A549 (cell line): ENCODE measurements around the gene SKI. TPM values are rescaled to one million over a fixed set of nuclear protein-coding genes. Genes with fewer than 3 reads are reported as not detected.

ENCODE experiments used
- ATAC-seq, 2 experiments: fragments of 200-7000 bp in 1 of 2; fragments of >200 bp in 1 of 2; cut with Nextera tagmentation in 1 of 2; cut with Tn5 transposase in 1 of 2; 3 replicates each; pipeline versions ENCODE4 v1.8.0 to v1.9.1; 2018 to 2020; ENCODE audit warnings: mild to moderate bottlenecking in 1 of 2, moderate library complexity in 1 of 2
- CTCF ChIA-PET: fragments of 300-600 bp; sonication (Branson Sonifier 250); formaldehyde crosslinking; extraction: SDS; loops from one replicate; lab custom pipeline; 2021; ENCODE audit warnings: antibody characterized with exemption, inconsistent platforms; lab: Yijun Ruan, JAX
- POLR2A ChIA-PET: fragments of 350-600 bp; formaldehyde crosslinking; extraction: SDS; loops from one replicate; lab custom pipeline; 2021; ENCODE audit warnings: antibody characterized with exemption, inconsistent platforms; lab: Yijun Ruan, JAX
- DNase-seq, 2 experiments: peaks; one replicate each; pipeline versions ENCODE4 v3.0.0 to v3.0.0-alpha.2; 2011 to 2016; ENCODE audit warnings: low read depth in 1 of 2, low spot score in 1 of 2
- FAIRE-seq: peaks from 2 replicates; lab custom pipeline; 2011; peaks lifted over from hg19 to GRCh38; lab: Jason Lieb, UNC
- H3K27ac ChIP-seq, 2 experiments: fragments of >200 bp; sonication (Bioruptor Twin); formaldehyde crosslinking; 3 replicates each; pipeline ENCODE4 v1.5.1; 2016 to 2017
- H3K4me1 ChIP-seq: fragments of >200 bp; sonication (Bioruptor Twin); formaldehyde crosslinking; 3 replicates; pipeline ENCODE4 v1.6.1; 2016
- H3K4me2 ChIP-seq: fragments of >200 bp; sonication (Bioruptor Twin); formaldehyde crosslinking; 3 replicates; pipeline ENCODE4 v1.6.1; 2016
- H3K4me3 ChIP-seq: fragments of >200 bp; sonication (Bioruptor Twin); formaldehyde crosslinking; 3 replicates; pipeline ENCODE4 v1.5.1; 2016
- H3K9me3 ChIP-seq: fragments of >200 bp; sonication (Bioruptor Twin); formaldehyde crosslinking; 3 replicates; pipeline ENCODE4 v1.6.1; 2016
- BCL3 ChIP-seq: fragments of >200 bp; sonication (Bioruptor Twin); formaldehyde crosslinking; IDR thresholded peaks from 3 replicates; pipeline ENCODE4 v1.6.1; 2016
- BHLHE40 ChIP-seq: IDR thresholded peaks from 2 replicates; pipeline ENCODE4 v1.6.1; 2012; ENCODE audit warnings: low read depth, low read length, inconsistent platforms
- CEBPB ChIP-seq, 2 experiments: fragments of >200 bp in 1 of 2; sonication (Bioruptor Twin) in 1 of 2; formaldehyde crosslinking in 1 of 2; IDR thresholded peaks; 2 replicates each; pipeline ENCODE4 v1.6.1; 2012 to 2016
- CHD4 ChIP-seq: fragments of 200-600 bp; sonication (generic); IDR thresholded peaks from 2 replicates; pipeline ENCODE4 v1.6.1; 2016; ENCODE audit warnings: antibody characterized with exemption, mild to moderate bottlenecking, borderline replicate concordance
- FOSB ChIP-seq: fragments of 250-450 bp; sonication (Bioruptor Pico); IDR thresholded peaks from 2 replicates; pipeline ENCODE4 v1.5.0; 2020; ENCODE audit warnings: mild to moderate bottlenecking, moderate library complexity
- HES2 ChIP-seq: fragments of >200 bp; sonication (Bioruptor Twin); formaldehyde crosslinking; IDR thresholded peaks from 2 replicates; pipeline ENCODE4 v1.6.1; 2016
- HMGXB4 ChIP-seq: fragments of 250-450 bp; sonication (Bioruptor Pico); IDR thresholded peaks from 2 replicates; pipeline ENCODE4 v1.5.0; 2021; ENCODE audit warnings: mild to moderate bottlenecking, moderate library complexity, borderline replicate concordance
- HOXB13 ChIP-seq: fragments of 250-450 bp; sonication (Bioruptor Pico); IDR thresholded peaks from 2 replicates; pipeline ENCODE4 v1.5.0; 2020; ENCODE audit warnings: low read depth, mild to moderate bottlenecking, moderate library complexity
- JUNB ChIP-seq: fragments of >200 bp; sonication (Bioruptor Twin); formaldehyde crosslinking; IDR thresholded peaks from 2 replicates; pipeline ENCODE4 v1.6.1; 2016
- MAX ChIP-seq: IDR thresholded peaks from 2 replicates; pipeline ENCODE4 v1.6.1; 2012
- MYC ChIP-seq: IDR thresholded peaks from 2 replicates; pipeline ENCODE4 v1.6.1; 2012; ENCODE audit warnings: mild to moderate bottlenecking, inconsistent platforms, low read length, improper control_type of control experiment, borderline replicate concordance
- NFE2L2 ChIP-seq: fragments of 150-350 bp; conservative IDR thresholded peaks from 2 replicates; pipeline ENCODE4 v1.6.1; 2014; ENCODE audit warnings: low read length
- PBX3 ChIP-seq: IDR thresholded peaks from 2 replicates; pipeline ENCODE4 v1.6.1; 2012
- POLR2AphosphoS2 ChIP-seq: conservative IDR thresholded peaks from 2 replicates; pipeline ENCODE4 v1.6.1; 2012; ENCODE audit warnings: low read length, improper control_type of control experiment, inconsistent platforms
- RAD21 ChIP-seq, 2 experiments: fragments of >200 bp in 1 of 2; sonication (Bioruptor Twin) in 1 of 2; formaldehyde crosslinking in 1 of 2; IDR thresholded peaks in 1 of 2; conservative IDR thresholded peaks in 1 of 2; 2 replicates in 1 of 2; 3 replicates in 1 of 2; pipeline ENCODE4 v1.6.1; 2012 to 2018; ENCODE audit warnings: inconsistent platforms in 1 of 2
- REST ChIP-seq: fragments of 200-600 bp; sonication (generic); IDR thresholded peaks from 2 replicates; pipeline ENCODE4 v1.6.1; 2016; ENCODE audit warnings: antibody characterized with exemption, mild to moderate bottlenecking, moderate library complexity
- RFX5 ChIP-seq: fragments of 450-650 bp; IDR thresholded peaks from 2 replicates; pipeline ENCODE4 v1.7.1; 2014; ENCODE audit warnings: antibody characterized with exemption, mild to moderate bottlenecking, moderate library complexity
- SREBF2 ChIP-seq: fragments of 450-650 bp; IDR thresholded peaks from 2 replicates; pipeline ENCODE4 v1.6.1; 2014; ENCODE audit warnings: mild to moderate bottlenecking, moderate library complexity
- TP53 ChIP-seq: fragments of 250-450 bp; sonication (Bioruptor Pico); IDR thresholded peaks from 2 replicates; pipeline ENCODE4 v1.5.0; 2021; ENCODE audit warnings: mild to moderate bottlenecking, moderate library complexity
- USF2 ChIP-seq: fragments of 450-650 bp; IDR thresholded peaks from 2 replicates; pipeline ENCODE4 v1.6.1; 2014; ENCODE audit warnings: antibody characterized with exemption
- ZC3H11A ChIP-seq: fragments of 450-650 bp; IDR thresholded peaks from 2 replicates; pipeline ENCODE4 v1.6.1; 2014; ENCODE audit warnings: antibody characterized with exemption, mild to moderate bottlenecking
- ZNF302 ChIP-seq: fragments of 250-450 bp; sonication (Bioruptor Pico); IDR thresholded peaks from 2 replicates; pipeline ENCODE4 v1.9.0; 2021; ENCODE audit warnings: inconsistent platforms, mild to moderate bottlenecking, moderate library complexity
- ZSCAN20 ChIP-seq: fragments of 250-450 bp; sonication (Bioruptor Pico); IDR thresholded peaks from 2 replicates; pipeline ENCODE4 v1.8.0; 2022; ENCODE audit warnings: mild to moderate bottlenecking, moderate library complexity
- WGBS: methylation state at CpG from one replicate; pipeline ENCODE4 v1.1.6; 2017; ENCODE audit errors: missing lambda C conversion rate; 5-methylcytosine and 5-hydroxymethylcytosine counted together
- polyA plus RNA-seq, 4 experiments: library from polyadenylated mRNA; depleted of rRNA in 3 of 4; stranded (reverse); fragments of >200 nt; fragmentation: RNase III in 1 of 4; extraction: RNeasy Plus Mini Kit Qiagen cat#74134 plus additional on column Dnase treatment in 1 of 4; gene quantifications; 2 replicates in 3 of 4; 3 replicates in 1 of 4; pipeline ENCODE4 v1.2.3, GENCODE V29; 2011 to 2017

The SKI gene
- polyA plus RNA-seq, 2 of the 4 experiments (the other 2 are of a cell fraction) = 2.8 to 12.0 TPM

- Histone ChIP-seq H3K27ac (no peak overlapping the region), H3K4me2 (no peak overlapping the region), H3K4me1 (0 out of 3 replicates have a peak, but pooled peaks cover 6% of the 10 kb centered on the region), H3K9me3 (no peaks in the 10 kb centered on the region), H3K4me3 (no peak overlapping the region)
- no peak for TF ChIP-seq MAX
- no peak for TF ChIP-seq RAD21 (conservative IDR thresholded peaks at IDR 0.05 in 1 of 2, IDR thresholded peaks at IDR 0.05 in 1 of 2)
- no peak for TF ChIP-seq RFX5
- no peak for TF ChIP-seq ZSCAN20
- TF ChIP-seq JUNB = no peak
- TF ChIP-seq ZNF302 (CRISPR knock-in tag) = no peak
- TF ChIP-seq SREBF2 = no peak
- no peak for TF ChIP-seq CEBPB (IDR thresholded peaks at IDR 0.05)
- no peak for TF ChIP-seq BHLHE40
- no peak for TF ChIP-seq ZC3H11A
- TF ChIP-seq HMGXB4 (CRISPR knock-in tag) = no peak
- CTCF ChIA-PET = interaction anchor here (1.0 to 2.4 kb wide), 4 partner anchors 12 to 29 kb away, joined by 3 to 12 read pairs (median 6); partner anchors contain the start of gene FAAP20
- ATAC-seq (no peak), DNase-seq (no peak), FAIRE-seq (no peak)
- 71% methylated on average over 8 of the region's 18 CpGs for WGBS
- POLR2A ChIA-PET = interaction anchor here (1.2 kb wide), 1 partner anchor 12 kb away, joined by 3 read pairs; no protein-coding TSS in a partner anchor
These were observed 3.3 kb upstream of the SKI start for GRCh38 chr1:2224631-2225428.

- CTCF ChIA-PET = interaction anchor here (1.7 to 2.4 kb wide), 2 partner anchors 31 to 155 kb away, joined by 5 to 12 read pairs; partner anchors contain the start of gene FAAP20
- DNase-seq = no peak
- Histone ChIP-seq H3K9me3 (no peaks in the 10 kb centered on the region), H3K4me2 (peak overlapping the region; percentile 99), H3K4me3 (peak overlapping the region; percentile 98), H3K27ac (peak overlapping the region; percentile 100), H3K4me1 (peaks cover 20% of the 10 kb centered on the region)
- POLR2A ChIA-PET = interaction anchor here (1.0 to 1.3 kb wide), 3 partner anchors 17 to 22 kb away, joined by 3 to 4 read pairs (median 3); no protein-coding TSS in a partner anchor
- WGBS = 62% methylated on average over 11 of the region's 73 CpGs
- 0 out of 6 replicates have a peak, but pooled peaks of 1 of the 2 experiments have one; percentile 3 for ATAC-seq
- TF ChIP-seq CHD4 (no peak), USF2 (no peak), BCL3 (no peak), ZC3H11A (no peak), MYC (no peak), HES2 (no peak), POLR2AphosphoS2 (no peak), HOXB13 (CRISPR knock-in tag) (no peak), PBX3 (no peak), FOSB (CRISPR knock-in tag) (no peak), NFE2L2 (no peak), CEBPB (IDR thresholded peaks at IDR 0.05) (no peak), REST (no peak), TP53 (no peak)
- no peak for FAIRE-seq
These were observed 1.4 kb upstream of the SKI start for GRCh38 chr1:2226525-2227345.
